ENCODE results near the gene EDAR. TPM values are rescaled to one million over a fixed set of nuclear protein-coding genes. Genes with fewer than 3 reads are reported as not detected.

The EDAR gene
- total RNA-seq, 1 donor from 2014 or later, result 1.0 TPM

DNA sequence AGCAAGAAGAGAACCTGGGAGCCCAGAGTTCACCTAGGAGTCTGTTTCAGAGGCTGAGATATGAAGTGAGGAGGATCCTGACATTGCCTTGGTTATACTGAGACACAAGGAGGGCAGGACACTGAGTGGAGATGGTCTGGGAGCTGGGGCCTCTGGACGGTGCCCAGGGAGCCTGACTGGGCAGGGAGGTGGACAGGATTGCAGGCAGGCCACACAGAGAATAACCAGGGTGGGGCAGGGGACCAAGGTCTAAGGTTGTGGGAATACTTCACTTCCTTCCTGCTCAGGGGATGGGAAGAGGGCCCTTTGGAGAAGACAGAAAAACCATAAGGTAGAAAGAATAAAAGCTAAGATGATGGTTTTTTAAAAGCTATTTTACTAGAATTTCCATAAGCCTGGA, 18.7 kb downstream of the EDAR start:
- no peak for DNase-seq (ENCODE audit: low read depth)
- H3K27me3 ChIP-seq (ENCODE audit: control insufficient read depth, insufficient read depth, low read length), result no peaks in the 10 kb centered on the region
- no peaks in the 10 kb centered on the region for H3K36me3 ChIP-seq (ENCODE audit: control insufficient read depth, insufficient read depth, low read length)
- TF ChIP-seq, protein P1, sequence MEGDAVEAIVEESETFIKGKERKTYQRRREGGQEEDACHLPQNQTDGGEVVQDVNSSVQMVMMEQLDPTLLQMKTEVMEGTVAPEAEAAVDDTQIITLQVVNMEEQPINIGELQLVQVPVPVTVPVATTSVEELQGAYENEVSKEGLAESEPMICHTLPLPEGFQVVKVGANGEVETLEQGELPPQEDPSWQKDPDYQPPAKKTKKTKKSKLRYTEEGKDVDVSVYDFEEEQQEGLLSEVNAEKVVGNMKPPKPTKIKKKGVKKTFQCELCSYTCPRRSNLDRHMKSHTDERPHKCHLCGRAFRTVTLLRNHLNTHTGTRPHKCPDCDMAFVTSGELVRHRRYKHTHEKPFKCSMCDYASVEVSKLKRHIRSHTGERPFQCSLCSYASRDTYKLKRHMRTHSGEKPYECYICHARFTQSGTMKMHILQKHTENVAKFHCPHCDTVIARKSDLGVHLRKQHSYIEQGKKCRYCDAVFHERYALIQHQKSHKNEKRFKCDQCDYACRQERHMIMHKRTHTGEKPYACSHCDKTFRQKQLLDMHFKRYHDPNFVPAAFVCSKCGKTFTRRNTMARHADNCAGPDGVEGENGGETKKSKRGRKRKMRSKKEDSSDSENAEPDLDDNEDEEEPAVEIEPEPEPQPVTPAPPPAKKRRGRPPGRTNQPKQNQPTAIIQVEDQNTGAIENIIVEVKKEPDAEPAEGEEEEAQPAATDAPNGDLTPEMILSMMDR (IDR thresholded peaks at IDR 0.05; ENCODE audit: insufficient read depth, low read length, poor library complexity, severe bottlenecking), result no peak
- no peak overlapping the region for H3K4me3 ChIP-seq (ENCODE audit: low read depth, low read length)

DNA sequence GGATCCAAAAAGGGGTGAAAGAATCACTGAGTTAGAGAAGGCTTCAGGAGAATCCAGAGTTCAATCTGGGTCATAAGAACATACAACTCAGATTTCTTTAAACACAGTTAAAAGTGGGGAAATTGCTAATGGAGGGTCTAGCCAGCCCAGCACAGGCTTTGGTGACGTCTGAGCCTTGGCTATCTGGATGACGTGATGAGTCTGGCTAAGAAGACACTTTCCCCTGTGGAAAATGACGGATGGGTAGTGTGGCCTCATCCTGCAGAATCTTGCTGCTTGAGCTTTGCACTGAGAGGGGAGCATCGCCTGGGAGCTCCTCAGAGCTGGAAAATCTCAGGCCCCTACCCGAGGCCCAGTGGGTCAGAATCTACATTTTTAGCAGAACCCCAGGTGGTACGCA, 19.2 kb downstream of the EDAR start:
- no peaks in the 10 kb centered on the region for H3K27me3 ChIP-seq (ENCODE audit: control insufficient read depth, insufficient read depth, low read length)

DNA sequence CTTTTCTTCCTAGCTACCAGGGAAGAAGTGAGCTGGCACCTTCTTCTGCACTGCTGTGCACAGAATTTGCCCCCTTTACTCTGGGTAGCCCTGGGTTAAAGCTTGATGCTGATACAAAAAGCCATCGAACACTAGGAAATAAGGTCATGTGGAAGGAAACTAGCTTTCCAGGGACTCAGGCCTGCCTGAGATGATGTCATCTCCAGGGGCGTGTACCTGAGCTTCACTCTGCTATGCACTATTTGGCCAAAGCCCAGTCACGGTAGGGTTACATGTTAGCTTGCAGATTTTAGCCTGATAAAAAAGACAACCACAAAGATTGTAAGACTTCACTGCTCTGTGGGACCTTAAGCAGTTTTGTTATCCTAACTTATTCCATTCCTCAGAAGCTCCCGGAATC, 20.4 kb downstream of the EDAR start:
- DNase-seq (ENCODE audit: low read depth), result no peak
- TF ChIP-seq, protein P1 (IDR thresholded peaks at IDR 0.05; ENCODE audit: insufficient read depth, low read length, poor library complexity, severe bottlenecking), result no peak
- Histone ChIP-seq H3K36me3 (ENCODE audit: control insufficient read depth, insufficient read depth, low read length) (no peaks in the 10 kb centered on the region), H3K4me3 (ENCODE audit: low read depth, low read length) (no peak overlapping the region), H3K27me3 (ENCODE audit: control insufficient read depth, insufficient read depth, low read length) (no peaks in the 10 kb centered on the region)

More for the DNA sequence above, 19.2 kb downstream of the EDAR start:
- no peak overlapping the region for H3K4me3 ChIP-seq (ENCODE audit: low read depth, low read length)
- TF ChIP-seq, protein P1 (IDR thresholded peaks at IDR 0.05; ENCODE audit: insufficient read depth, low read length, poor library complexity, severe bottlenecking), result no peak
- no peaks in the 10 kb centered on the region for H3K36me3 ChIP-seq (ENCODE audit: control insufficient read depth, insufficient read depth, low read length)
- no peak for DNase-seq (ENCODE audit: low read depth)

DNA sequence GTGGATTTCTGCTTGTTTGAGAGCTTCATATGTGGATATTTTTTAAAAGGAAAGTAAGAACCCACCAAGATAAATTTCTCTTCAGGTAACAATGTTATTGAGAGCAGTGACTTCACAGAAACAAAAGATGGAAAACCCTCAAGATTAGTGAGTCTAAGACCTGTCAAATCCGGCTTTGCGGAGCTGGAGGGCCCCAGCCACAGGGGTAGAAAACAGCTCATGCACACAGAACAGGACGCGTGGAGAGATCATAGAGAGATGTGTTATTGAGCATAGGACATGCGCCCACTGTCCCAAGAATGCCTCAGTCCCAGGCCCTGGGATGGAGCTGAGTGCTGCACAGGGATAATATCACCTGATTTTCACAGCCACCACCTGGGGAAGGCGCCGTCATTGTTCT, 21.3 kb downstream of the EDAR start:
- TF ChIP-seq, protein P1 (IDR thresholded peaks at IDR 0.05; ENCODE audit: insufficient read depth, low read length, poor library complexity, severe bottlenecking), result no peak
- Histone ChIP-seq H3K27me3 (ENCODE audit: control insufficient read depth, insufficient read depth, low read length) (no peaks in the 10 kb centered on the region), H3K4me3 (ENCODE audit: low read depth, low read length) (no peak overlapping the region), H3K36me3 (ENCODE audit: control insufficient read depth, insufficient read depth, low read length) (no peaks in the 10 kb centered on the region)
- no peak for DNase-seq (ENCODE audit: low read depth)

DNA sequence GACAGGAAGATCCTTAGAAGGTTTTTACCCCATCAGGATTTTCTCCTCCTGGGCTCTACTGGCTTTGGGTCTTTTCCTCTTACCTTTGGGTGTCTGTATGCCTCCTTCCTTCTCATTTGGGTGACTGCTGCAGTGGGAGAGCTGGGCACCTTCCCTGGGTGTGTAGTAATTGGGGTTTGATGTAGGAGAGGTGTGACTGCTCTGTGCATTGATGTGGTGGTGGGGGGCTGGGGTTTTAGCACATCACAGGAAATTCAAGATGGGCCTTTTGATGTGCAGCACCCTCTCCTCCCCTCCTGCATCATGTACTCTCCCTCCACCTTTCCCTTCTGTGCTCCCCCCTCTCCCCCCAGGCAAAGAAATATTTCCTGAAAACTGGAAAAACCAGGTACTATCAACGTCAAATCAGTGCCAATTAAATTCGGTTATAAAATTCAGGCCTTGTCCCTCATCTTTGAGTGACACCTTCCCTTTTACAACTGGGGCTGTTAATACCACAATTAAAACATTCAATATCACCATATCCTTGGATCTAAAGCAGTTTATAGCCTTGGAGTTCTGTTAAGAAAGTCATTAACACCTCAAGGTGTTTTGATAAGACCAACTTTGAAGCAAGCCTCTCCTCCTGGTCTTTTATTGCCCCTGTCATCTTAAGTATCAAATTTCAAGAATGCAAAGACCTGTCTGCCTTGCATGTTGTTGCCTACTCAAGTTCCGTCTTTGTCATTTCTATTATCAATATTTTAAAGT, 23.3 kb downstream of the EDAR start:
- Histone ChIP-seq H3K4me3 (ENCODE audit: low read depth, low read length) (no peak overlapping the region), H3K27me3 (ENCODE audit: control insufficient read depth, insufficient read depth, low read length) (no peaks in the 10 kb centered on the region), H3K36me3 (ENCODE audit: control insufficient read depth, insufficient read depth, low read length) (no peaks in the 10 kb centered on the region)
- no peak for DNase-seq (ENCODE audit: low read depth)
- TF ChIP-seq, protein P1 (IDR thresholded peaks at IDR 0.05; ENCODE audit: insufficient read depth, low read length, poor library complexity, severe bottlenecking), result no peak

DNA sequence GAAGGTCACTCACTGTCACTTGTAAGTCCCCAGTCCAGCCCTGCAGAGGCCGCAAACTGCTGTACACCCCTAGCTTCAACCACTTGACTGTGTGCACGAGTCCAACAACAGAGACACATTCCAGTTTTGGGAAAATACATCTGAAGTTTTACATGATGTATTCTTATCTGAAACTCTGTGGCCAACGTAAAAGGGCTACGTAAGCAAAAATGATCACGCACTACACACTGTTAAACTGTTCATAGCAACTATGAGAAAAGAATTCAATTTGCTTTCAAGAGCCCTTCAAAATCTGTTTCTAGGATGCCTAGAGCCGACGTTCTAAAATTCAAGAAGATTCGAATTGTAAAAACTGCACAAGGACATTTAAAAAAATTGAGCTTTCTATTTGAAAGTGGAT, 26.0 kb downstream of the EDAR start:
- no peaks in the 10 kb centered on the region for H3K36me3 ChIP-seq (ENCODE audit: control insufficient read depth, insufficient read depth, low read length)
- H3K27me3 ChIP-seq (ENCODE audit: control insufficient read depth, insufficient read depth, low read length), result no peaks in the 10 kb centered on the region
- DNase-seq (ENCODE audit: low read depth), result no peak
- TF ChIP-seq, protein P1 (IDR thresholded peaks at IDR 0.05; ENCODE audit: insufficient read depth, low read length, poor library complexity, severe bottlenecking), result no peak
- no peak overlapping the region for H3K4me3 ChIP-seq (ENCODE audit: low read depth, low read length)
